Jurkat, Clone E6-1 (cell line): ENCODE measurements around the gene SDF2.
A peak's percentile ranks its signal among the peaks of the same experiment; 100 is the strongest.
"Not testable (repeated sequence)": the region's sequence is repeated elsewhere in the genome, so short reads cannot be mapped to it uniquely, and the experiment has no call there.

Experiments
- DNase-seq: peaks from one replicate; pipeline ENCODE4 v3.0.0-alpha.2; 2011; ENCODE audit warnings: low read depth, low spot score
- H3K4me3 ChIP-seq: 2 replicates; pipeline ENCODE4 v1.5.1; 2011; ENCODE audit warnings: mild to moderate bottlenecking, low read length, control low read depth, moderate library complexity

SDF2 gene

DNA sequence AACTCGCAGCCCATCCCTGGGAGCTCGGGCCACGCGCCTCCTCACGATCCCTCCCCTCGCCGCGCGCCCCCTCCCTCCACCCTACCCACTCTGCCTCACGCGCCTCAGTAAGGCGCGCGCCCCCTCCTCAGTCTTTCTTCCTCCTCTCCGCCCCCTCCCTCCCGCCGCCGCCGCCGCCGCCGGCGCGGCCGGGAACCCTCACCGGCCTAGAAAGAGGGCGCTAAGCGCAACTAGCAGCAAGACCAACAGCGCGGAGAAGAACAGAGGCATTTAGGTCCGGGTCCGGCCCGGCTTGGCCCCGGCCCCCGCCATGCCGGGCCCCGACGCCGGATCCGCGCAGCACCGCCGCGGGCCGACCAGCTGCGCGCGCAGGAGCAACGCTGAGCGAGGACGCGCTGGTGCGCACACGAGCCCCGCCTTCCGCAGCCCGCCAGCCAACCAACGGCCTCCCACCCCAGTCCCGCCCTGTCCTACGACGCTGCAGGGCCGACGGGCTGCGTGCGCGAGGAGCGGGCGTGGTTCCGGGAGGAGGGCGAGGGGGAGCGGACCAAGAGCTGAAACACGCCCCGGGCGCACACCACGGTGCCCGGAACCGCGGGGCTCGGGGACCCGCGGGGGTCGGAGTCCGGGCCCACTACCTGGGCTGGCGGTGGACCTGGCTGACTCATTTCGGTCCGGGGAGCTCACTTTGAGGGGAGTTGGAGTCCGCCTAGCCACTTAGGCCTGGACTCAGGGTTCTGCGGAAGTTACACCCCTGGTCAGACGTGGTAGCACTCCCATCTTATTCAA is 16.7 kb downstream of the SDF2 start, which contains the start of gene BLTP2:
TSS of gene BLTP2 (minus strand) at position 372 of the 789 bp plus-strand sequence. CDS start at position 270, 102 bp downstream.
- peak within 1 kb of the TSS; percentile 97 for H3K4me3 ChIP-seq
- DNase-seq = peak; percentile 89

DNA sequence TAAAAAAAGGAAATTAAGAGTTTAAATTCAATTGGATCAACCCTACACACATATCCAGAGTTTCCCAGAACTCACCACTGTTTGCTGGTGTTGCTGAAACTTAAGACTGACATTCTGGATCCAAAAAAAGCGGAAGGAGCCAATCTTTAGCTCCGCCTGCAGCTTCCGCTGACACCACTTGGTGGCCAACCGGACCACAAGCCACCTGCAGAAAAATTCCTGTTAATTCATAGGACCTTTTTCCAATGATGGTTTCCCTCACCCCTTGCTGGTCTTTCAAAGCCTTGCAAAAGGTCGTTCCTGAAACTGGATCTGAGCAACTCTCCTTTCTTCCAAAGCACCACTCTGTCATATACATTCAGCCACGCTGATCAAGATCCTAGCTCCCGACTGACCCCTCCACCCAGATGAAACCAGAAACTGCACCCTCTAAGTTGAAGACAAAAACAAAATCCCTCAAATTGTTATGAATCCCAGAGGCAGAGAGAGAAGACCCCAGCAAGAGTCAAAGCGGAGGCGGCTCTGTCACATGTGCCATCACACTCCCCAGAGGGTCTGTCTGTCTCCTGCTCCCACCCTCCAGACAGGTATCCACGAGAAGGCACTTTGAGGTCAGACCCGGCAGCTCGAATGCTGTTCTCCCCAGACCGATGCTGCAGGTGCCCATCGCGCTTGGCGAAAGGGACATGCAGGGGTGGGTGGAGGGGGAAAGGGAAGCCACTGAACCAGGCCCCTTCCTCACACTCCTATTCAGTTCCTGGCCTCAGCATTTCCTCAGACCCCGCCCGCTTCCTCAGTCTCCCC is 17.5 kb downstream of the SDF2 start:
- peak overlapping the region; percentile 97 for H3K4me3 ChIP-seq
- DNase-seq = peak; percentile 42

DNA sequence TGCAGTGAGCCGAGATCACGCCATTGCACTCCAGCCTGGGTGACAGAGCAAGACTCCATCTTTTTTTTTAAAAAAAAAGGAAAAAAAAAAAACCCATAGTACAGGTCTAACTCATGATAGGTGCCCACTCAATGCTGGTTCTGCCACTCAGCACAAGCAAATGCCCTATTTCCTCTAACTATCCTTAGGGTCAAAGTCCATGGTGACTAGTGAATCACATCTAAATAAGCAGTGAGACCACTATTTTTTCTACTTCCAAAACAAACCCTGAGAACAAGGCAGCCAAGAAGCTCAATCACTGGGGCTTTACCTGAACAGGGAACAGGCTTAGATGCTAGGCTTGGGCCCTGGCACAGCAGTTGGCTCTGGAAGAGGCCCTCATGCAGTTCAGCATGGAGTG is 20.1 kb downstream of the SDF2 start:
- no peak overlapping the region for H3K4me3 ChIP-seq

GRCh38 chr17:28635506-28635905 is 26.2 kb downstream of the SDF2 start:
- no peak overlapping the region for H3K4me3 ChIP-seq
- DNase-seq = no peak

More for the DNA sequence above, 20.1 kb downstream of the SDF2 start:
- DNase-seq = no peak

DNA sequence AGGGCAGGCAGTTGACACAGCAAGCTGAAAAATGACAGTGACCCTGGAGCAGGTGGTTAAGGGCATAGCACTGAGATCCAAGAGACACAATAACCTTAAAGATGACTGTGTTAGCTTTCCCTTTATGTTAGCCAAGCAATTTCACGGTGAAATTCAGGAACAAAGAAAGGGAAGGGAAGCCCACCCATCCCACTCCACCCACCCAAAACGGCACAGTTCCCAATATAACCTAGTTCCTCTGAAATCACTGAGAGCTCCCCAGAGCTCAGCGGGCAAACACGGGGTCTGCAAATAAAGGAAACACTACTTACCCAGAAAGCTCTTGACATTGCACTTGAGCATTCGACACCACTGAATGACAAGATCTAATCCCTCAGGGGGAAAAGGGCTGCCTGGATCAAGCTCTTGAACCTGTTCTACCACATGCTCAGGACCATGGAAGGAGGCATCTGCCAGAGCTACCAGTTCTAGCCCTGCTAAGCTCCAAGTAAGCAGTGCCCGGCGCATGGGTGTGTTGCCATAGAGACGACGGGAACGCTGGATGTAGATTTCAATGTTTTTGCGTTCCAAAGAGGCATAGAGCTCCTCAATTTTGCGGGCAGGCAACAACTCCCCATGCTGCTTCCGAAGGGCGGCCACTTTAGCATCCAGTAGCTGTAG is 27.4 kb downstream of the SDF2 start:
- DNase-seq = no peak
- no peak overlapping the region for H3K4me3 ChIP-seq

- H3K4me3 ChIP-seq = no peak overlapping the region
- DNase-seq = no peak
These were observed 34.9 kb downstream of the SDF2 start for GRCh38 chr17:28626818-28627217.

GRCh38 chr17:28624148-28624547 is 37.6 kb downstream of the SDF2 start:
- no peak overlapping the region for H3K4me3 ChIP-seq
- DNase-seq = no peak

GRCh38 chr17:28623696-28624095 is 38.0 kb downstream of the SDF2 start:
- H3K4me3 ChIP-seq = no peak overlapping the region
- no peak for DNase-seq

DNA sequence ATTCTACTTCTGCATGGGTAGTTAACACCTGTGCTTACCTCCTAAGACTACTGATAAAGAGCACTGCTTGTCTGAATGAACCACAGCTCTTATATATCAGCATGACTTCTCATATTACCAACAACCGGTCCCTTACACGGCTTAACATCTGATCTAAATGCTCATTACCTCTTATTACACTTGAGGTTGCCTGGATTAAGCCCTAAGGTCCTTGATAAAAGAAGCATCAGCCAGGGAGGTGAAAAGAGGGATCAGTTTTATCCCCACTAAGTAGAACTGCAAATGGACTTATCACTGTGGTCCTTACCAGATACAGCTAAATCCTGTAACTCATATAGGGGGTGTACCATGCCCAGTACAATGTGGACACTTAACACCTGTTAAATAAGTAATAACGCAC is 39.5 kb downstream of the SDF2 start:
- DNase-seq = no peak
- H3K4me3 ChIP-seq = no peak overlapping the region

DNA sequence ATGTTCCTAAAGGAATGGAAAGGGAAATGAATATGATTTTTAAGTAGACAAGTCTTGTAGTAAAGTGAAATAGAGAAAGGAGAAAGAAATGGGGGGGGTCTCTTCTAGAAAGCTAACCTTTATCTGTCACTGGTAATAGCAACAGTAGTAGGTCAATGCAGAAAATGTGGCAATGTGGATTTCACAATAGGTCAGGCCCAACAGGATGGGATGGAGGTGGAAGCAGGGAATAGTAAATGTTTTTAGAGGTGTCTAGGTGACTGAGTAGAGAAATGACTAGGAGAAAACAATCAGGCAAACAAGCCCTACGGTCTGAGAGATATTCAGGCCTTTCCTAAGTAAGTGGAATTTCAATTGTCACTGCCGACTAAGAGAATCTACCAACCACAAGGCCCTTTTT is 41.7 kb downstream of the SDF2 start:
- DNase-seq = no peak
- H3K4me3 ChIP-seq = no peak overlapping the region

DNA sequence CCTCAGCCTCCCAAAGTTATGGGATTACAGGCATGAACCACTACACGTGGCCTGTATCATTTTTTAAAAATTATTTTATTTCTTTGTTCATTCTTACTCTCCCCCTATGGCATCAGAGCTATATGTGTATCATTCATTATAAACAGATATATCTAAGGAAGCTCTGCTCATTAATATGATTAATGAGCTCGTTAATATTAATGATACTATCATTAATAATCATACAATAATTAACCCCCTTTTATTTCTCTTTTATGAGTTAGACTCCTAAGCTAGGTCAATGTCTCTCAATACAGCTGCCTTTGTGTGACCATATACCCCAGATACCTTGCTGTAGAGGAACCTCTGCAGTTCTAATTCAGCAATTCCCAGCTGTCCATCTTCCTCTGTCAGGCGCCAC is 43.2 kb downstream of the SDF2 start:
- H3K4me3 ChIP-seq = no peak overlapping the region
- no peak for DNase-seq

DNA sequence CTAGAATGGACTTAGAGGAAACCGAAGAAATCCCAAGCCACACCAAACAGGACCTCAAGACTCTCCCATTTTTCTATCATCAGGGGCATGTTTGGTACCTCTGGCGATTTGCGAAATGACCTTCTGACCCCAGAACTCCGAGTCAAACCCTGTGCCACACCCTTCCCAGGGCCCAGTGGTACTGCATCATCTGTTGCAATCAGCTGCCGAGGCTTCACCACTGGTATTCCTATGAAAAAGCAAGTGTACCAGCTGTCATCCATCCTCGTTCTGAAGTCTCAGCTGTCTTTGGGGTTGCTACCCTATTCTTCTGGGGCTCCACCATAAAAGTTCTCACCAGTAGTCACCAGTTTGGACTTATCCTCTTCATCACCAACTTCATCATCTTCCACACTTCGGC is 45.4 kb downstream of the SDF2 start:
- DNase-seq = no peak
- H3K4me3 ChIP-seq = no peak overlapping the region

GRCh38 chr17:28615260-28615940 is 46.3 kb downstream of the SDF2 start:
- H3K4me3 ChIP-seq = no peak overlapping the region
- DNase-seq = no peak

DNA sequence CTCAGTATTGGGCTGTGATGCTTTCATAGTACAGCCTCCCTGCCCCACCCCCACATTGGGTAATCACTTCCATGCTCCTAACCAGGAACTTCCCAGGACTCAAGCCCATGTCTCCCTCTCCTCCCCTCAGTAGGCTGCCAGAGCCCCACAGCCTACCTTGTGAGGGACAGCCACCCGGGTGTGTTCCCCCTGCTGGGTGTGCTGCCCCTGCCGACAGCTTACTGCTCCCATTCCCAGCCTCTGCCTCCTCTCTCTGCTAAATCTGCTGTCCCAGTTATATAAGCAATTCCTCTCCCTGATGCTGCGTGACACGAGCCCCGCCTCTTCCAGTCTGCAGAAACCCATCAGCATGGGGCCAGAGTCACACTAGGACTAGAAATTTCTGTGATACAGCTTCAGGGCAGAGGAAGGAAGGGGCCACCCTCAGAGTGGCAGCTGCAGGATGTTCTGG is 47.8 kb downstream of the SDF2 start, which contains the start of gene RSKR:
TSS of gene RSKR (minus strand) at position 255 of the 451 bp plus-strand sequence. CDS start at position 231, 24 bp downstream.
- H3K4me3 ChIP-seq = no peak within 1 kb of the TSS
- no peak for DNase-seq

DNA sequence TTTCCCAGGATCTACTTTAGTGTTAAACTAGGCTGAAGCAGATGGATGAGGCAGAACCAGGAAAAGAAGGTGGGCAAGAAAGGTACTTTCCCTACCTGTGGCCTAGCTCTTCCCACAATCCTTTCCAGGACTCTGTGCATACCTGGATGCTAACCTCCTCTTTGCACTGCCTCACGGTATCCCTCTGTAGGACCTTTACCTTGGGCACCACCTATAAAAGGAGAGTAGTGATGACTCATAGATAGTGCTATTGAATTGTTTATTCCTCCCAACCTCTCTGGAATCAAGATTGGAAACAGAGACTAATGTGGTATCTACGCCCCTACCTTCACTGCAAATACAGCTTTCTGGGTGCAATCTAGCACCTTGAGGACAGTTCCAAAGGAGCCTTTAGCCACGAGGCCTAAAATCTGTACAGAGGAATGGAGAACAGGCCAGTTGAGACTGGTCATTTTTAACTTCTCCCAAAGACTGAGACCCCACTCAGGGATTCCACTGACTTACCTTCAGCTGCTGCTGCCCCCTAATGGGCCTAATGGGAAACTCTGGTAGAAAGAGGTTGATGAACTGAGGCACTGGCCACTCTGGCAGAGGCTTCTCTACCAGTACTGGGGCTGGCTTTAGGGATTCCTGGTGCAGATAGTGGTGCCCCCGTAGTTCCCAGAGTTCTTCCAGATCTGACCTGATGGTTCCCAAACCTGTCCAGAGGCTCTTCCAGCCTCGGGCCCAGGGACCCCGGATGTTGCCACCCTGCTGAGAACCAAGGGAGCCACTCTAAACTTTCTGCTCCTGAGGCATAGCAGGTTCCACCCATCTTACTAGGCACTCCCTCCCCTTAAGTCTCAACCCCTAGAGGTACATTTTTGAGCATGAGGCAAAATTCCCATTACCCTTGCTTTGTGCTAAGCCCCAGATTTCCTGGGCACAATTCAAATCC is 48.5 kb downstream of the SDF2 start:
- no peak overlapping the region for H3K4me3 ChIP-seq
- peak; percentile 32 for DNase-seq

DNA sequence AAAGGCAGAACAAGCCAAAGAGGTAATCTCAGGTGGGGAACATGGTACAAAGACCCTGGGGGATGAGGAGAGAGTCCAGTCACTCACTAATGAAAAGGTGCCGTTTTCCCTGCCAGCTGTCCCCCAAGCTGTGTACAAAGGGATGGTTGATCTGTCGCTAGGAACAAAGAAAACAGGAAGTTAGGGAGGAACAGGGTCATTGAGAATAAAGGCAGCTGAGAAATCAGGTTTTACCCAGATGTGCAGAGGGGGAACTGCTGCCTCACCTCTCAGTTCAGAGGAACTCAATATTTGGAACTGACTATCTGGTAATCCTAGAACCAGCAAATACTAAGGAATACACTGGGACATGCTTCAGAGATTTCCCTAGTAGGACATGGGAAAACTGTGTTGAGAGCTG is 49.2 kb downstream of the SDF2 start:
- no peak for DNase-seq
- no peak overlapping the region for H3K4me3 ChIP-seq

GRCh38 chr17:28610376-28610775 is 51.3 kb downstream of the SDF2 start:
- no peak for DNase-seq
- no peak overlapping the region for H3K4me3 ChIP-seq

GRCh38 chr17:28604031-28604430 is 57.7 kb downstream of the SDF2 start:
- H3K4me3 ChIP-seq, DNase-seq: not testable (repeated sequence)
